Bronchial epithelial cell (primary cell): ENCODE measurements around the gene BLTP2. TPM values are rescaled to one million over a fixed set of nuclear protein-coding genes. Genes with fewer than 3 reads are reported as not detected.

Source experiments
- DNase-seq: peaks from one replicate; pipeline ENCODE4 v3.0.0-alpha.2; 2010; ENCODE audit warnings: low read depth
- FAIRE-seq: peaks from 2 replicates; lab custom pipeline; 2011; peaks lifted over from hg19 to GRCh38; lab: Jason Lieb, UNC
- H3K27me3 ChIP-seq: 2 replicates; pipeline ENCODE4 v1.5.1; 2011; ENCODE audit warnings: low read length; ENCODE audit not compliant: control insufficient read depth, insufficient read depth
- H3K36me3 ChIP-seq: 2 replicates; pipeline ENCODE4 v1.5.1; 2011; ENCODE audit warnings: low read length; ENCODE audit not compliant: control insufficient read depth, insufficient read depth
- H3K4me3 ChIP-seq: 2 replicates; pipeline ENCODE4 v1.5.1; 2011; ENCODE audit warnings: mild to moderate bottlenecking, low read depth, low read length, control low read depth
- total RNA-seq: library from RNA; depleted of rRNA; stranded (reverse); fragments of >200 nt; gene quantifications from 2 replicates; pipeline ENCODE4 v1.2.1, GENCODE V29; 2014
- TF ChIP-seq, protein P1 (sequence below): IDR thresholded peaks from 2 replicates; pipeline ENCODE4 v1.5.1; 2011; ENCODE audit warnings: mild to moderate bottlenecking, moderate library complexity, low read length, control low read depth, inconsistent platforms; ENCODE audit not compliant: insufficient read depth, severe bottlenecking

Gene BLTP2
- total RNA-seq, 1 donor from 2014 or later: 168 TPM

DNA sequence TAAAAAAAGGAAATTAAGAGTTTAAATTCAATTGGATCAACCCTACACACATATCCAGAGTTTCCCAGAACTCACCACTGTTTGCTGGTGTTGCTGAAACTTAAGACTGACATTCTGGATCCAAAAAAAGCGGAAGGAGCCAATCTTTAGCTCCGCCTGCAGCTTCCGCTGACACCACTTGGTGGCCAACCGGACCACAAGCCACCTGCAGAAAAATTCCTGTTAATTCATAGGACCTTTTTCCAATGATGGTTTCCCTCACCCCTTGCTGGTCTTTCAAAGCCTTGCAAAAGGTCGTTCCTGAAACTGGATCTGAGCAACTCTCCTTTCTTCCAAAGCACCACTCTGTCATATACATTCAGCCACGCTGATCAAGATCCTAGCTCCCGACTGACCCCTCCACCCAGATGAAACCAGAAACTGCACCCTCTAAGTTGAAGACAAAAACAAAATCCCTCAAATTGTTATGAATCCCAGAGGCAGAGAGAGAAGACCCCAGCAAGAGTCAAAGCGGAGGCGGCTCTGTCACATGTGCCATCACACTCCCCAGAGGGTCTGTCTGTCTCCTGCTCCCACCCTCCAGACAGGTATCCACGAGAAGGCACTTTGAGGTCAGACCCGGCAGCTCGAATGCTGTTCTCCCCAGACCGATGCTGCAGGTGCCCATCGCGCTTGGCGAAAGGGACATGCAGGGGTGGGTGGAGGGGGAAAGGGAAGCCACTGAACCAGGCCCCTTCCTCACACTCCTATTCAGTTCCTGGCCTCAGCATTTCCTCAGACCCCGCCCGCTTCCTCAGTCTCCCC, 773 bp downstream of the BLTP2 start:
- no peaks in the 10 kb centered on the region for H3K27me3 ChIP-seq
- peak overlapping the region; percentile 64 for H3K4me3 ChIP-seq
- FAIRE-seq (no peak), DNase-seq (peak; percentile 53)
- peaks cover 28% of the 10 kb centered on the region for H3K36me3 ChIP-seq
- TF ChIP-seq, protein P1, sequence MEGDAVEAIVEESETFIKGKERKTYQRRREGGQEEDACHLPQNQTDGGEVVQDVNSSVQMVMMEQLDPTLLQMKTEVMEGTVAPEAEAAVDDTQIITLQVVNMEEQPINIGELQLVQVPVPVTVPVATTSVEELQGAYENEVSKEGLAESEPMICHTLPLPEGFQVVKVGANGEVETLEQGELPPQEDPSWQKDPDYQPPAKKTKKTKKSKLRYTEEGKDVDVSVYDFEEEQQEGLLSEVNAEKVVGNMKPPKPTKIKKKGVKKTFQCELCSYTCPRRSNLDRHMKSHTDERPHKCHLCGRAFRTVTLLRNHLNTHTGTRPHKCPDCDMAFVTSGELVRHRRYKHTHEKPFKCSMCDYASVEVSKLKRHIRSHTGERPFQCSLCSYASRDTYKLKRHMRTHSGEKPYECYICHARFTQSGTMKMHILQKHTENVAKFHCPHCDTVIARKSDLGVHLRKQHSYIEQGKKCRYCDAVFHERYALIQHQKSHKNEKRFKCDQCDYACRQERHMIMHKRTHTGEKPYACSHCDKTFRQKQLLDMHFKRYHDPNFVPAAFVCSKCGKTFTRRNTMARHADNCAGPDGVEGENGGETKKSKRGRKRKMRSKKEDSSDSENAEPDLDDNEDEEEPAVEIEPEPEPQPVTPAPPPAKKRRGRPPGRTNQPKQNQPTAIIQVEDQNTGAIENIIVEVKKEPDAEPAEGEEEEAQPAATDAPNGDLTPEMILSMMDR: peak; percentile 62

DNA sequence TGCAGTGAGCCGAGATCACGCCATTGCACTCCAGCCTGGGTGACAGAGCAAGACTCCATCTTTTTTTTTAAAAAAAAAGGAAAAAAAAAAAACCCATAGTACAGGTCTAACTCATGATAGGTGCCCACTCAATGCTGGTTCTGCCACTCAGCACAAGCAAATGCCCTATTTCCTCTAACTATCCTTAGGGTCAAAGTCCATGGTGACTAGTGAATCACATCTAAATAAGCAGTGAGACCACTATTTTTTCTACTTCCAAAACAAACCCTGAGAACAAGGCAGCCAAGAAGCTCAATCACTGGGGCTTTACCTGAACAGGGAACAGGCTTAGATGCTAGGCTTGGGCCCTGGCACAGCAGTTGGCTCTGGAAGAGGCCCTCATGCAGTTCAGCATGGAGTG, 3.4 kb downstream of the BLTP2 start:
- DNase-seq: no peak
- TF ChIP-seq, protein P1: no peak
- Histone ChIP-seq H3K27me3 (no peaks in the 10 kb centered on the region), H3K36me3 (peaks cover 39% of the 10 kb centered on the region), H3K4me3 (no peak overlapping the region)
- FAIRE-seq: no peak

DNA sequence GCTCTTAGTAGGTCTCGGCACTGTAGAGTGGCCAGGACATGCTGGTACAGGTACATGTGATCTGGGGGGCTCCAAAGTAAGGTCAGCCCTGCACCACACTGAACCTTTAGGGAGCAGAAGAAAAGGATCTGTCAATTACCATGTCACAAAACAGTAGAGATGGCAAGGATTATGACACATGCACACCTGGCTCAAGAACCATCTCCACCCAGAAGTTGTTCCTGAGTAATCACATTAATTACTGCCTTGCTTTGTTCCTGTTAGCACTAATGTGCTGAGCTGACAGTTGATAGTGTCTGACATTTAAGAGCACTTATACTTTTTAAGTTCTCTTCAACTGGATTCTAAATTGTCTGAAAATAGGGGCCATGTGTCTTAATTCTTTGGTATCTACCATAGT, 9.5 kb downstream of the BLTP2 start:
- Histone ChIP-seq H3K4me3 (no peak overlapping the region), H3K36me3 (peaks cover 58% of the 10 kb centered on the region), H3K27me3 (no peaks in the 10 kb centered on the region)
- TF ChIP-seq, protein P1: no peak
- no peak for FAIRE-seq
- DNase-seq: no peak

DNA sequence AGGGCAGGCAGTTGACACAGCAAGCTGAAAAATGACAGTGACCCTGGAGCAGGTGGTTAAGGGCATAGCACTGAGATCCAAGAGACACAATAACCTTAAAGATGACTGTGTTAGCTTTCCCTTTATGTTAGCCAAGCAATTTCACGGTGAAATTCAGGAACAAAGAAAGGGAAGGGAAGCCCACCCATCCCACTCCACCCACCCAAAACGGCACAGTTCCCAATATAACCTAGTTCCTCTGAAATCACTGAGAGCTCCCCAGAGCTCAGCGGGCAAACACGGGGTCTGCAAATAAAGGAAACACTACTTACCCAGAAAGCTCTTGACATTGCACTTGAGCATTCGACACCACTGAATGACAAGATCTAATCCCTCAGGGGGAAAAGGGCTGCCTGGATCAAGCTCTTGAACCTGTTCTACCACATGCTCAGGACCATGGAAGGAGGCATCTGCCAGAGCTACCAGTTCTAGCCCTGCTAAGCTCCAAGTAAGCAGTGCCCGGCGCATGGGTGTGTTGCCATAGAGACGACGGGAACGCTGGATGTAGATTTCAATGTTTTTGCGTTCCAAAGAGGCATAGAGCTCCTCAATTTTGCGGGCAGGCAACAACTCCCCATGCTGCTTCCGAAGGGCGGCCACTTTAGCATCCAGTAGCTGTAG, 10.6 kb downstream of the BLTP2 start:
- TF ChIP-seq, protein P1: no peak

DNA sequence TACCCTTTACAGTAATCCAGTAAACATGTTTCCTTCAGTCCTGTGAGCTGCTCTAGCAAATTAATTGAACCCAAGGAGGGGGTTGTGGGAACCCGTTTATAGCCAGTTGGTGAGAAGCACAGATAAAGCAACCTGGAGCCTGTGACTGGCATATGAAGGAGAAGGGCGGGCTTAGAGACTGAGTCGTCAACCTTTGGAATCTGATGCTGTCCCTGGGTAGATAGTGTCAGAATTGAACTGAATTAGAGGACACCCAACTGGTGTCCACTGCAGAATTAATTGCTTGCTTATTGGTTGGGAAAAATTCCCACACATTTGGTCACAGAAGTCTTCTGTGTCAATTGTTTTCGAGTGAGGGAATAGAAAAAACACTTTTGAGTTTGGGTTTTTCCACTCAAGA, 18.1 kb downstream of the BLTP2 start:
- no peak overlapping the region for H3K4me3 ChIP-seq
- no peak for DNase-seq
- no peaks in the 10 kb centered on the region for H3K27me3 ChIP-seq
- peaks cover 19% of the 10 kb centered on the region for H3K36me3 ChIP-seq
- FAIRE-seq: no peak
- TF ChIP-seq, protein P1: no peak

More for the DNA sequence above, 10.6 kb downstream of the BLTP2 start:
- FAIRE-seq: no peak
- peaks cover 53% of the 10 kb centered on the region for H3K36me3 ChIP-seq
- H3K27me3 ChIP-seq: no peaks in the 10 kb centered on the region
- no peak for DNase-seq
- no peak overlapping the region for H3K4me3 ChIP-seq
